Right lobe of liver (tissue), 4 donors: ENCODE data around the gene RNF166.

Experiments used
- CTCF ChIP-seq, 4 donors: fragments of 200-600 bp in 3 of 4; fragments of 450-650 bp in 1 of 4; IDR thresholded peaks; one replicate each; pipeline versions ENCODE4 v1.5.1 to v1.8.0; 2016 to 2022; ENCODE audit warnings: antibody characterized with exemption in 4 of 4, mild to moderate bottlenecking in 2 of 4
- POLR2A ChIP-seq: fragments of 450-650 bp; IDR thresholded peaks from one replicate; pipeline ENCODE4 v1.6.1; 2017; ENCODE audit warnings: antibody characterized with exemption, mild to moderate bottlenecking
- donor health status: DM: no; HTN: no; CAD: no.
- donor health status: DM: no; HTN: no; CAD: no.
- donor health status: DM: no; HTN: yes; CAD: no.

- no peak for TF ChIP-seq POLR2A
- TF ChIP-seq CTCF (IDR thresholded peaks at IDR 0.05) = no peak
Measured at GRCh38 chr16:88714420-88715302, 8.5 kb upstream of the RNF166 start.
